Natural killer cell (primary cell): ENCODE measurements around the gene PTK7. TPM values are rescaled to one million over a fixed set of nuclear protein-coding genes. Genes with fewer than 3 reads are reported as not detected.
A peak's percentile ranks its signal among the peaks of the same experiment; 100 is the strongest.
"Not testable (repeated sequence)": the region's sequence is repeated elsewhere in the genome, so short reads cannot be mapped to it uniquely, and the experiment has no call there.

Experiments used
- ATAC-seq, 3 donors: fragments of 150-1000 bp in 2 of 3; fragments of 200-7000 bp in 1 of 3; cut with Tn5 transposase; 1 replicate in 1 of 3; 2 replicates in 2 of 3; pipeline ENCODE4 v1.10.0; 2021; ENCODE audit warnings: mild to moderate bottlenecking in 2 of 3, moderate library complexity in 2 of 3
- DNase-seq, 2 donors: peaks; one replicate each; pipeline versions ENCODE4 v3.0.0 to v3.0.0-alpha.2; 2013 to 2021; ENCODE audit warnings: mixed read lengths in 1 of 2
- H3K27ac ChIP-seq: one replicate; pipeline ENCODE4 v1.5.1; 2013; ENCODE audit warnings: mild to moderate bottlenecking, low read length
- H3K27me3 ChIP-seq: one replicate; pipeline ENCODE4 v1.6.1; 2013; ENCODE audit warnings: low read length; ENCODE audit not compliant: control insufficient read depth, insufficient read depth
- H3K36me3 ChIP-seq: one replicate; pipeline ENCODE4 v1.6.1; 2013; ENCODE audit warnings: low read length; ENCODE audit not compliant: control insufficient read depth, insufficient read depth
- H3K4me1 ChIP-seq: one replicate; pipeline ENCODE4 v1.6.1; 2013; ENCODE audit warnings: low read length; ENCODE audit not compliant: control insufficient read depth, insufficient read depth
- H3K4me3 ChIP-seq: one replicate; pipeline ENCODE4 v1.5.1; 2013; ENCODE audit warnings: low read length
- H3K9me3 ChIP-seq: one replicate; pipeline ENCODE4 v1.6.1; 2013; ENCODE audit warnings: low read length; ENCODE audit not compliant: control insufficient read depth, insufficient read depth
- H3K27ac Mint-ChIP-seq, 2 donors: one replicate each; pipeline ENCODE4 v1.8.0; 2022; ENCODE audit warnings: mild to moderate bottlenecking in 2 of 2, mixed read lengths in 2 of 2, moderate library complexity in 1 of 2
- H3K27me3 Mint-ChIP-seq, 2 donors: one replicate each; pipeline ENCODE4 v1.8.0; 2022; ENCODE audit warnings: low read depth in 2 of 2, mixed read lengths in 2 of 2
- H3K36me3 Mint-ChIP-seq: one replicate; pipeline ENCODE4 v1.8.0; 2022; ENCODE audit warnings: mixed read lengths
- H3K4me1 Mint-ChIP-seq, 2 donors: one replicate each; pipeline ENCODE4 v1.8.0; 2022; ENCODE audit warnings: mixed read lengths in 2 of 2
- H3K4me3 Mint-ChIP-seq: one replicate; pipeline ENCODE4 v1.8.0; 2022; ENCODE audit warnings: mild to moderate bottlenecking, moderate library complexity, mixed read lengths
- H3K9me3 Mint-ChIP-seq, 2 donors: one replicate each; pipeline ENCODE4 v1.8.0; 2022; ENCODE audit warnings: mixed read lengths in 2 of 2
- CTCF ChIP-seq: fragments of 200-600 bp; IDR thresholded peaks from one replicate; pipeline ENCODE4 v1.8.0; 2022; ENCODE audit warnings: antibody characterized with exemption
- WGBS: methylation state at CpG from one replicate; pipeline ENCODE4 v1.1.7; 2013; ENCODE audit warnings: missing lambda C conversion rate; ENCODE audit not compliant: insufficient coverage; 5-methylcytosine and 5-hydroxymethylcytosine counted together
- intact Hi-C: fragments of 100-400 bp; cut with micrococcal nuclease; formaldehyde crosslinking; loops from one replicate; pipeline ENCODE4 v1.14.2; 2022
- total RNA-seq, 4 donors: library from RNA; stranded (reverse); fragments of 120-200 nt in 1 of 4; gene quantifications; one replicate each; pipeline versions ENCODE4 v1.2.3 to v1.2.4, GENCODE V29; 2013 to 2022

The PTK7 gene
- total RNA-seq, 3 donors from 2014 or later (not counting 1 experiment from before 2014, with no cell fraction given) = 1.7 to 5.6 (median 2.8) TPM

- 70% methylated on average over 14 of the region's 15 CpGs for WGBS
- H3K9me3 Mint-ChIP-seq = no peaks in the 10 kb centered on the region
- no peaks in the 10 kb centered on the region for H3K27me3 Mint-ChIP-seq
- H3K27ac Mint-ChIP-seq = no peak overlapping the region
- Histone ChIP-seq H3K36me3 (no peaks in the 10 kb centered on the region), H3K27ac (no peak overlapping the region), H3K9me3 (no peaks in the 10 kb centered on the region), H3K4me1 (no peaks in the 10 kb centered on the region), H3K27me3 (no peaks in the 10 kb centered on the region), H3K4me3 (no peak overlapping the region)
- no peaks in the 10 kb centered on the region for H3K4me1 Mint-ChIP-seq
- H3K36me3 Mint-ChIP-seq = no peaks in the 10 kb centered on the region
- DNase-seq (peak in 1 of 2 donors; percentile 38), ATAC-seq (peak in 2 of 3 donors; percentile 36 to 61)
- intact Hi-C loops = no loop called here
- TF ChIP-seq CTCF = no peak
- no peak overlapping the region for H3K4me3 Mint-ChIP-seq
Observed at GRCh38 chr6:43129434-43130194, 53.5 kb downstream of the PTK7 start.

GRCh38 chr6:43130429-43130828 lies 54.3 kb downstream of the PTK7 start:
- intact Hi-C loops = no loop called here
- H3K9me3 Mint-ChIP-seq = no peaks in the 10 kb centered on the region
- no peaks in the 10 kb centered on the region for H3K4me1 ChIP-seq
- no peak for TF ChIP-seq CTCF
- no peak for DNase-seq
- no peak for ATAC-seq
- H3K36me3 Mint-ChIP-seq = no peaks in the 10 kb centered on the region
- no peak overlapping the region for H3K4me3 ChIP-seq
- WGBS = 91% methylated on average over 7 of the region's 7 CpGs
- no peaks in the 10 kb centered on the region for H3K4me1 Mint-ChIP-seq
- H3K27me3 ChIP-seq = no peaks in the 10 kb centered on the region
- no peaks in the 10 kb centered on the region for H3K9me3 ChIP-seq
- H3K27me3 Mint-ChIP-seq = no peaks in the 10 kb centered on the region
- no peak overlapping the region for H3K27ac Mint-ChIP-seq
- no peak overlapping the region for H3K27ac ChIP-seq
- no peak overlapping the region for H3K4me3 Mint-ChIP-seq
- H3K36me3 ChIP-seq = no peaks in the 10 kb centered on the region

- H3K36me3 Mint-ChIP-seq, ATAC-seq, H3K27me3 ChIP-seq, H3K27ac Mint-ChIP-seq, H3K27ac ChIP-seq, H3K4me3 ChIP-seq, H3K9me3 ChIP-seq, H3K4me1 Mint-ChIP-seq, DNase-seq, H3K4me1 ChIP-seq, H3K9me3 Mint-ChIP-seq, H3K4me3 Mint-ChIP-seq, intact Hi-C loops, H3K36me3 ChIP-seq, H3K27me3 Mint-ChIP-seq: not testable (repeated sequence)
- WGBS = 85% methylated on average over 3 of the region's 5 CpGs
Observed at GRCh38 chr6:43131379-43131778, 55.3 kb downstream of the PTK7 start.

GRCh38 chr6:43138267-43138666 lies 62.2 kb downstream of the PTK7 start:
- intact Hi-C loops = no loop called here

GRCh38 chr6:43139973-43140372 lies 63.9 kb downstream of the PTK7 start:
- not testable (repeated sequence) for H3K27ac ChIP-seq, H3K9me3 ChIP-seq, H3K27me3 Mint-ChIP-seq, H3K36me3 Mint-ChIP-seq, ATAC-seq, DNase-seq, H3K36me3 ChIP-seq, H3K27ac Mint-ChIP-seq, H3K4me3 Mint-ChIP-seq, H3K27me3 ChIP-seq, H3K4me3 ChIP-seq, H3K9me3 Mint-ChIP-seq
- intact Hi-C loops = loop anchor here (5.0 kb wide), 1 partner anchor 478 kb away; no protein-coding TSS in a partner anchor
- WGBS = 91% methylated on average over 11 of the region's 11 CpGs
- H3K4me1 ChIP-seq = peaks cover 19% of the 10 kb centered on the region
- peaks cover 0 to 20% of the 10 kb centered on the region in 2 donors for H3K4me1 Mint-ChIP-seq

More at GRCh38 chr6:43138267-43138666, 62.2 kb downstream of the PTK7 start:
- WGBS = 95% methylated on average over 3 of the region's 3 CpGs
- Mint-ChIP-seq H3K27ac (no peak overlapping the region), H3K4me3 (no peak overlapping the region), H3K36me3 (no peaks in the 10 kb centered on the region), H3K9me3 (no peaks in the 10 kb centered on the region), H3K27me3 (no peaks in the 10 kb centered on the region), H3K4me1 (peaks cover 0 to 12% of the 10 kb centered on the region in 2 donors)
- Histone ChIP-seq H3K27ac (no peak overlapping the region), H3K27me3 (no peaks in the 10 kb centered on the region), H3K4me1 (peaks cover 12% of the 10 kb centered on the region), H3K9me3 (no peaks in the 10 kb centered on the region), H3K36me3 (no peaks in the 10 kb centered on the region), H3K4me3 (no peak overlapping the region)
- DNase-seq = no peak
- no peak for TF ChIP-seq CTCF
- ATAC-seq = no peak
